Panc1 (cell line): ENCODE data around the gene DLK2. TPM values are rescaled to one million over a fixed set of nuclear protein-coding genes. Genes with fewer than 3 reads are reported as not detected.

Experiments
- ATAC-seq: fragments of 200-7000 bp; cut with Tn5 transposase; 2 replicates; pipeline ENCODE4 v1.9.1; 2020; ENCODE audit warnings: mild to moderate bottlenecking, moderate library complexity
- BruUV-seq: library from RNA; stranded (reverse); fragments of 400-500 nt; replicated peaks from 2 replicates; lab custom pipeline; 2021; lab: Mats Ljungman, UMichigan
- CTCF ChIA-PET: fragments of 300-600 bp; sonication (Branson Sonifier 250); formaldehyde crosslinking; loops from one replicate; lab custom pipeline; 2022; ENCODE audit warnings: antibody characterized with exemption; lab: Charles Lee
- POLR2A ChIA-PET: fragments of 300-600 bp; sonication (Branson Sonifier 250); formaldehyde crosslinking; loops from one replicate; lab custom pipeline; 2022; ENCODE audit warnings: antibody characterized with exemption; lab: Charles Lee
- DNase-seq: peaks from one replicate; pipeline ENCODE4 v3.0.0-alpha.2; 2010; ENCODE audit warnings: low read depth, low spot score
- H3K27ac ChIP-seq: 2 replicates; pipeline ENCODE4 v1.5.1; 2011; ENCODE audit warnings: mild to moderate bottlenecking, low read length, inconsistent platforms
- H3K27me3 ChIP-seq: fragments of 200-500 bp; sonication (Bioruptor generic); 2 replicates; pipeline ENCODE4 v1.6.0; 2014; ENCODE audit warnings: low read length, inconsistent platforms; ENCODE audit not compliant: control insufficient read depth, insufficient read depth
- H3K36me3 ChIP-seq: fragments of 200-500 bp; sonication (Bioruptor generic); 2 replicates; pipeline ENCODE4 v1.5.1; 2014; ENCODE audit warnings: inconsistent platforms, mild to moderate bottlenecking, low read length, moderate library complexity; ENCODE audit not compliant: control insufficient read depth, insufficient read depth
- H3K4me1 ChIP-seq: 2 replicates; pipeline ENCODE4 v1.5.1; 2011; ENCODE audit warnings: inconsistent platforms, mild to moderate bottlenecking, low read length, moderate library complexity; ENCODE audit not compliant: control insufficient read depth, insufficient read depth
- H3K4me3 ChIP-seq, 2 experiments: 2 replicates each; pipeline ENCODE4 v1.5.1; 2011 to 2012; ENCODE audit warnings: low read depth in 2 of 2, low read length in 2 of 2, mild to moderate bottlenecking in 2 of 2, inconsistent platforms in 1 of 2, moderate library complexity in 1 of 2
- H3K9me3 ChIP-seq: fragments of 200-500 bp; sonication (Bioruptor generic); 2 replicates; pipeline ENCODE4 v1.5.1; 2014; ENCODE audit warnings: low read depth, mild to moderate bottlenecking, inconsistent platforms, low read length, moderate library complexity; ENCODE audit not compliant: control insufficient read depth, insufficient read depth
- POLR2AphosphoS5 ChIP-seq: IDR thresholded peaks from 2 replicates; pipeline ENCODE4 v1.6.1; 2012; ENCODE audit warnings: mild to moderate bottlenecking, low read depth, low read length, moderate library complexity
- SIN3A ChIP-seq: IDR thresholded peaks from 2 replicates; pipeline ENCODE4 v1.6.1; 2012; ENCODE audit warnings: low read depth, mild to moderate bottlenecking, low read length, moderate library complexity, borderline replicate concordance; ENCODE audit not compliant: insufficient read depth
- TCF7L2 ChIP-seq: IDR thresholded peaks from 2 replicates; pipeline ENCODE4 v1.6.1; 2011; ENCODE audit warnings: mild to moderate bottlenecking, low read depth, low read length, inconsistent platforms
- in situ Hi-C: cut with HindIII; loops from 2 replicates; pipeline ENCODE4 v1.10.0; 2016; ENCODE audit warnings: low sequenced_read_pairs, low pct_unique_long_range_greater_than_20kb
- intact Hi-C: fragments of 100-400 bp; cut with micrococcal nuclease; formaldehyde crosslinking; loops from one replicate; pipeline ENCODE4 v1.10.0; 2022; ENCODE audit not compliant: unreplicated experiment
- total RNA-seq: library from RNA; stranded (reverse); gene quantifications from one replicate; pipeline ENCODE4 v1.2.1, GENCODE V29; 2021; ENCODE audit not compliant: unreplicated experiment
- TF ChIP-seq, protein P1 (sequence below): fragments of 450-650 bp; IDR thresholded peaks from 2 replicates; pipeline ENCODE4 v1.5.1; 2017; ENCODE audit warnings: mild to moderate bottlenecking
- TF ChIP-seq, protein P2 (sequence below), 2 experiments: IDR thresholded peaks; 2 replicates each; pipeline ENCODE4 v1.6.1; 2011 to 2012; ENCODE audit warnings: low read depth in 2 of 2, control low read depth in 1 of 2, low read length in 1 of 2, mild to moderate bottlenecking in 1 of 2, moderate library complexity in 1 of 2; ENCODE audit not compliant: insufficient read depth in 1 of 2

The DLK2 gene
- total RNA-seq, 1 experiment from 2014 or later, result 19.1 TPM

DNA sequence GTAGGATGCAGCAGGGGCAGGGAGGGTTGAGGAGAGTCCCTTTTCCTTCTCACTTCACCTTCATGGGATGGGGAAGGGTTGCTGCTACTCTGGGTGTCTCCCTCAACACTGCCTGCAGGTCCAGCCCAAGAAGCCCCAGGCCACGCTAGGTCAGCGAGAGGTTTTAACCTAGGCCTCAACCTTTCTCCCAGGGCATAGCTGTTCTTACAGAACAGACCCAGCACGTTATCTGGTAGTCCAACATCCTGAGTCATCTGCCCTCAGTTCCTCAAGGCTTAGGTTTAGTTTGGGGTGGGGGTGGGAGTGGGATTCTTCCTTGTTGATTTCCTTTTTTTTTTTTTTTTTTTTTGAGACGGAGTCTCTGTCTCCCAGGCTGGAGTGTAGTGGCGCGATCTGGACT lies 39.0 kb upstream of the DLK2 start:
- no TSS peak for BruUV-seq
- H3K4me3 ChIP-seq, result no peak overlapping the region
- ATAC-seq (no peak), DNase-seq (no peak)
- in situ Hi-C loops (no loop called here), intact Hi-C loops (no loop called here)
- POLR2A ChIA-PET, result no interaction called here
- no peak overlapping the region for H3K27ac ChIP-seq
- H3K36me3 ChIP-seq, result no peaks in the 10 kb centered on the region
- H3K27me3 ChIP-seq, result no peaks in the 10 kb centered on the region
- H3K4me1 ChIP-seq, result peaks cover 19% of the 10 kb centered on the region
- H3K9me3 ChIP-seq, result no peaks in the 10 kb centered on the region
- CTCF ChIA-PET, result no interaction called here
- TF ChIP-seq, protein P1, sequence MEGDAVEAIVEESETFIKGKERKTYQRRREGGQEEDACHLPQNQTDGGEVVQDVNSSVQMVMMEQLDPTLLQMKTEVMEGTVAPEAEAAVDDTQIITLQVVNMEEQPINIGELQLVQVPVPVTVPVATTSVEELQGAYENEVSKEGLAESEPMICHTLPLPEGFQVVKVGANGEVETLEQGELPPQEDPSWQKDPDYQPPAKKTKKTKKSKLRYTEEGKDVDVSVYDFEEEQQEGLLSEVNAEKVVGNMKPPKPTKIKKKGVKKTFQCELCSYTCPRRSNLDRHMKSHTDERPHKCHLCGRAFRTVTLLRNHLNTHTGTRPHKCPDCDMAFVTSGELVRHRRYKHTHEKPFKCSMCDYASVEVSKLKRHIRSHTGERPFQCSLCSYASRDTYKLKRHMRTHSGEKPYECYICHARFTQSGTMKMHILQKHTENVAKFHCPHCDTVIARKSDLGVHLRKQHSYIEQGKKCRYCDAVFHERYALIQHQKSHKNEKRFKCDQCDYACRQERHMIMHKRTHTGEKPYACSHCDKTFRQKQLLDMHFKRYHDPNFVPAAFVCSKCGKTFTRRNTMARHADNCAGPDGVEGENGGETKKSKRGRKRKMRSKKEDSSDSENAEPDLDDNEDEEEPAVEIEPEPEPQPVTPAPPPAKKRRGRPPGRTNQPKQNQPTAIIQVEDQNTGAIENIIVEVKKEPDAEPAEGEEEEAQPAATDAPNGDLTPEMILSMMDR, result no peak
- TF ChIP-seq SIN3A, result no peak

- Histone ChIP-seq H3K36me3 (no peaks in the 10 kb centered on the region), H3K27ac (no peak overlapping the region), H3K4me1 (peaks cover 19% of the 10 kb centered on the region), H3K27me3 (no peaks in the 10 kb centered on the region), H3K9me3 (no peaks in the 10 kb centered on the region), H3K4me3 (no peak overlapping the region)
- DNase-seq (no peak), ATAC-seq (no peak)
- in situ Hi-C loops, result no loop called here
- TF ChIP-seq, protein P1, result no peak
- TF ChIP-seq POLR2AphosphoS5, result no peak
- TF ChIP-seq SIN3A, result no peak
- CTCF ChIA-PET, result interaction anchor here (0.5 kb wide), 1 partner anchor 35 kb away, joined by 3 read pairs; no protein-coding TSS in a partner anchor
- POLR2A ChIA-PET, result interaction anchor here (0.6 kb wide), 1 partner anchor 322 kb away, joined by 3 read pairs; no protein-coding TSS in a partner anchor
- BruUV-seq, result no TSS peak
- intact Hi-C loops, result no loop called here
These were observed 38.5 kb upstream of the DLK2 start for GRCh38 chr6:43493833-43494232.

- no TSS peak for BruUV-seq
- ATAC-seq (no peak), DNase-seq (no peak)
- in situ Hi-C loops (no loop called here), intact Hi-C loops (no loop called here)
- no peak overlapping the region for H3K4me3 ChIP-seq
- H3K9me3 ChIP-seq, result no peaks in the 10 kb centered on the region
- ChIA-PET POLR2A (interaction anchor here (0.6 kb wide), 1 partner anchor 322 kb away, joined by 3 read pairs; no protein-coding TSS in a partner anchor), CTCF (interaction anchor here (0.5 kb wide), 1 partner anchor 35 kb away, joined by 3 read pairs; no protein-coding TSS in a partner anchor)
- TF ChIP-seq SIN3A (no peak), POLR2AphosphoS5 (no peak), TCF7L2 (no peak)
- TF ChIP-seq, protein P1, result no peak
- TF ChIP-seq, protein P2, sequence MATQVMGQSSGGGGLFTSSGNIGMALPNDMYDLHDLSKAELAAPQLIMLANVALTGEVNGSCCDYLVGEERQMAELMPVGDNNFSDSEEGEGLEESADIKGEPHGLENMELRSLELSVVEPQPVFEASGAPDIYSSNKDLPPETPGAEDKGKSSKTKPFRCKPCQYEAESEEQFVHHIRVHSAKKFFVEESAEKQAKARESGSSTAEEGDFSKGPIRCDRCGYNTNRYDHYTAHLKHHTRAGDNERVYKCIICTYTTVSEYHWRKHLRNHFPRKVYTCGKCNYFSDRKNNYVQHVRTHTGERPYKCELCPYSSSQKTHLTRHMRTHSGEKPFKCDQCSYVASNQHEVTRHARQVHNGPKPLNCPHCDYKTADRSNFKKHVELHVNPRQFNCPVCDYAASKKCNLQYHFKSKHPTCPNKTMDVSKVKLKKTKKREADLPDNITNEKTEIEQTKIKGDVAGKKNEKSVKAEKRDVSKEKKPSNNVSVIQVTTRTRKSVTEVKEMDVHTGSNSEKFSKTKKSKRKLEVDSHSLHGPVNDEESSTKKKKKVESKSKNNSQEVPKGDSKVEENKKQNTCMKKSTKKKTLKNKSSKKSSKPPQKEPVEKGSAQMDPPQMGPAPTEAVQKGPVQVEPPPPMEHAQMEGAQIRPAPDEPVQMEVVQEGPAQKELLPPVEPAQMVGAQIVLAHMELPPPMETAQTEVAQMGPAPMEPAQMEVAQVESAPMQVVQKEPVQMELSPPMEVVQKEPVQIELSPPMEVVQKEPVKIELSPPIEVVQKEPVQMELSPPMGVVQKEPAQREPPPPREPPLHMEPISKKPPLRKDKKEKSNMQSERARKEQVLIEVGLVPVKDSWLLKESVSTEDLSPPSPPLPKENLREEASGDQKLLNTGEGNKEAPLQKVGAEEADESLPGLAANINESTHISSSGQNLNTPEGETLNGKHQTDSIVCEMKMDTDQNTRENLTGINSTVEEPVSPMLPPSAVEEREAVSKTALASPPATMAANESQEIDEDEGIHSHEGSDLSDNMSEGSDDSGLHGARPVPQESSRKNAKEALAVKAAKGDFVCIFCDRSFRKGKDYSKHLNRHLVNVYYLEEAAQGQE (IDR thresholded peaks at IDR 0.05; ENCODE audit: insufficient read depth in 1 of 2, low read depth in 2 of 2, low read length in 1 of 2), result no peak
- no peaks in the 10 kb centered on the region for H3K27me3 ChIP-seq
- H3K27ac ChIP-seq, result no peak overlapping the region
- no peaks in the 10 kb centered on the region for H3K36me3 ChIP-seq
- peaks cover 19% of the 10 kb centered on the region for H3K4me1 ChIP-seq
These were observed 37.9 kb upstream of the DLK2 start for GRCh38 chr6:43493230-43493629.
